ENCODE measurements around the gene RTF2.
"Not testable (repeated sequence)": the region's sequence is repeated elsewhere in the genome, so short reads cannot be mapped to it uniquely, and the experiment has no call there.

The RTF2 gene

GRCh38 chr20:56503916-56504315 lies 35.5 kb downstream of the RTF2 start:
- DNase-seq = no peak

DNA sequence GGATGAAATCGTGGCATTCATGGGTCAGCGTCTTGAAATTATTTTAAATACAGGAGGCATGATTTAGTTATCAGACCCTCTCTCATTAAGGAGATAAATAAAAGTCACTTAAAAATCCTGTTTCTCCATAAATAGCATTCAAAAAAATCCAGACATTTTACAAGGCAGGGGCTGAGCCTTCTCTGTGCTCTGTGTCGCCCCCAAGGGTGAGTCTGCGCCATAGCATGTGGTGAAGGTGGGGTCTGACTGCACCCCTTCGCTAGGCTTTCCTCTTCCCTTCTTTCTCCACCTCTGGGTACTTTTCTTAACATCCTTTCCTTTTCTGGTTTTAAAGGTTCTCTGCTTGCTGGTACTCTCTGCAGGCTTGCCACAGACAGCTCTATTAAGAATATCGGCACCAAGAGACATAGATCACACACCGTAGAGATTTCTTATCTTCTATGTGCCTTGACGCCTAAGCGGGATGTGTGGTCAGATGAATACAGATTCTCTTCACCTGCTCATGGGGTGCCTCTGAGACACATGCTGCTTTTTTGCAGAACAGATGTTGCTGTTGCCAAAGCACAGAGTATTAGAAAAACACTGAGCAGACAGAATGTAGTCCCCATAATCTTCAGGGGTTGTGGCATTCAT lies 36.1 kb downstream of the RTF2 start:
- no peak for DNase-seq

GRCh38 chr20:56506103-56506502 lies 37.7 kb downstream of the RTF2 start:
- DNase-seq = no peak

- no peak for DNase-seq
Measured at GRCh38 chr20:56511926-56512325, 43.5 kb downstream of the RTF2 start.

- no peak for DNase-seq
Measured at GRCh38 chr20:56513161-56514150, 45.0 kb downstream of the RTF2 start.

- no peak for DNase-seq
Measured at GRCh38 chr20:56516631-56517030, 48.2 kb downstream of the RTF2 start.

GRCh38 chr20:56517211-56517610 lies 48.8 kb downstream of the RTF2 start:
- no peak for DNase-seq

GRCh38 chr20:56517641-56518040 lies 49.2 kb downstream of the RTF2 start:
- no peak for DNase-seq

DNA sequence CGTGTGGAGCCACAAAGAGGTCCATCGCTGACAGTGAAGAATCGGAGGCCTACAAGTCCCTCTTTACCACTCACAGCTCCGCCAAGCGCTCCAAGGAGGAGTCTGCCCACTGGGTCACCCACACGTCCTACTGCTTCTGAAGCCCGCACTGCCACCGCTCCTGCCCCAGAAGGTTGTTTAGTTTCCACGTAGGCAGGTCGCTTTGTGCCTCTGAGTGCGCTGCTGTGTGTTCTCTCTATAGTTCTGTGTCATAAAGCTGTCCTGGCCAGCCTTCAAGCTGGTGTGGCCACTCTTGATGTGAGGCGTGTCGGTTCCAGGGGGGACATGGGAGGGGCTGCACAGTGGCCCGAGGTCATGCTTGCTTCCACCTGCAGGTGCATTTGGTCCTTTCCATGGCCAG lies 49.7 kb downstream of the RTF2 start:
- DNase-seq = no peak

- DNase-seq = no peak
Measured at GRCh38 chr20:56518721-56519398, 50.4 kb downstream of the RTF2 start.

DNA sequence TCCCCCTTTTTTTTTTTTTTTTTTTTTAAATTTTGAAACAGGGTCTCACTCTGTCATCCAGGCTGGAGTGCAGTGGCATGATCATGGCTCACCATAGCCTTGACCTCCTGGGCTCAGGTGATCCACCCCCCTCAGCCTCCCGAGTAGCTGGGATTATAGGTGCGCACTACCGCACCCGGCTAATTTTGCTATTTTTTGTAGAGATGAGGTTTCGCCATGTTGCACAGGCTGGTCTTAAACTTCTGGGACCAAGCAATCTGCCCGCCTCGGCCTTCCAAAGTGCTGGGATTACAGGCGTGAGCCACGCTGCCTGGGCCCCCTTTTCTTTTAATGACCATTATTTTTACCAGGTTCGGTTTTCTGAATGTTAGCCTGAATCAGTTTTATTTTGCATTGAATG lies 51.1 kb downstream of the RTF2 start:
- DNase-seq = no peak

- no peak for DNase-seq
Measured at GRCh38 chr20:56520180-56520579, 51.8 kb downstream of the RTF2 start.

DNA sequence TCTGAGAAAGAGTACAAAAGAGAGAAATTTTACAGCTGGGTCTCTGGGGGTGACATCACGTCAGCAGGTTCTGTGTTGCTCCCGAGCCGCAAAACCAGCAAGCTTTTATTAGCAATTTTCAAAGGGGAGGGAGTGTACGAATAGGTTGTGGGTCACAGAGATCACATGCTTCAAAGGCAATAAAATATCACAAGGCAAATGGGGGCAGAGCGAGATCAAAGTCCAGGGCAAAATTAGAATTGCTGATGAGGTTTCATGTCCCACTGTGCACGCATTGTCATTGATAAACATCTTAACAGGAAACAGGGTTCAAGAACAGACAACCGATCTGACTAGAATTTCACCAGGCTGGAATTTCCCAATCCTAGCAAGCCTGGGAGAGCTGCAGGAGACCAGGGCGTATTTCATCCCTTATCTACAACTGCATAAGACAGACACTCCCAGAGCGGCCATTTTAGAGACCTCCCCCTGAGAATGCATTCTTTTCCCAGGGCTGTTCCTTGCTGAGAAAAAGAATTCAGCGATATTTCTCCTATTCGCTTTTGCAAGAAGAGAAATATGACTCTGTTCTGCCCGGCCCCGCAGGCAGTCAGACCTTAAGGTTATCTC lies 52.4 kb downstream of the RTF2 start:
- not testable (repeated sequence) for DNase-seq

- DNase-seq = no peak
Measured at GRCh38 chr20:56522311-56522710, 53.9 kb downstream of the RTF2 start.

DNA sequence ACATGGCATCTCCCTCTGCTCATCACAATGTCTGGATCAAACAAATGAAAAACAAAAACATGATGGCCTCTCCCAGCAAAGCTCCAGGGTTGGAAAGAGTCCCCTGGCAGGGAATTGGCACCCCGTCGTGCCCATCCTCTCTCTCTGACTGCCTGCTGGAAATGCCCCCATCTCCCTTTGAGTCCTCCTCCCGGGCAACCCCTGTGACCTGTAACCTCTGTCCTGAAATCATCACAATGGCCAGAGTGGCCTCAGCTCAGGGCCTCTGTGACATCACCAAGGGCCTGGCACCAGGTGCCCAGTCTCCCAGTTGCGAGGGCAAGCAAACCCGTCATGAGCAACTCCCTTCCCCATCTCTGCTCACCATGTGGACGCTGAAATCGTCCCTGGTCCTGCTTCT lies 56.0 kb downstream of the RTF2 start, which contains the start of gene FAM209A:
FAM209A (plus strand) TSS at position 301 of the 400 bp plus-strand sequence; CDS start at position 366, 65 bp downstream.
- DNase-seq = not testable (repeated sequence)

DNA sequence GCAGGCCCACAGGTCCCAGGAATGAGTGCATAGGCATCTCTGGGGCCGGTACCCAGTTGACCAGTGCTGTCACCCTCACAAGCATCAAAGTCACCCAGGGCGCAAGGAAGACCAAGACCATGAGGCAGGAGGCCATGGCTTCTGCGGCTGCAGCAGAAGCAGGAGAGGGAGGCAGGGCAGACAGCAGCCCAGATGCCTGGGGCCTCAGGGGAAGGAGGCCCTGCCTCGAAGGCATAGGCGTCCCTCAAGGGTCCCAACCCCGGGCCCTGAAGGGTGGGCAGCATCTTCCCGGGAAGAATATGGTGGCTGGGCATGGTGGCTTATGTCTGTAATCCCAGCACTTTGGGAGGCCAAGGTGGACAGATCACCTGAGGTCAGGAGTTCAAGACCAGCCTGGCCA lies 59.1 kb downstream of the RTF2 start:
- no peak for DNase-seq

DNA sequence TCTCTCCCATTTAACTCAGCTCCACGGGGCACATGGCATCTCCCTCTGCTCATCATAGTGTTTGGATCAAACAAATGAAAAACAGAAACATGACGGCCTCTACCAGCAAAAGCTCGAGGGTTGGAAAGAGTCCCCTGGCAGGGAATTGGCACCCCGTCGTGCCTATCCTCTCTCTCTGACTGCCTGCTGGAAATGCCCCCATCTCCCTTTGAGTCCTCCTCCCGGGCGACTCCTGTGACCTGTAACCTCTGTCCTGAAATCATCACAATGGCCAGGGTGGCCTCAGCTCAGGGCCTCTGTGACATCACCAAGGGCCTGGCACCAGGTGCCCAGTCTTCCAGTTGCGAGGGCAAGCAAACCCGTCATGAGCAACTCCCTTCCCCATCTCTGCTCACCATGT lies 64.5 kb downstream of the RTF2 start, which contains the start of gene FAM209B:
FAM209B (plus strand) TSS at position 301 of the 400 bp plus-strand sequence; CDS start at position 397, 96 bp downstream.
- not testable (repeated sequence) for DNase-seq

- no peak for DNase-seq
Measured at GRCh38 chr20:56537997-56538396, 69.6 kb downstream of the RTF2 start.

- peak; percentile 3 for DNase-seq
Measured at GRCh38 chr20:56540415-56540814, 72.0 kb downstream of the RTF2 start.

DNA sequence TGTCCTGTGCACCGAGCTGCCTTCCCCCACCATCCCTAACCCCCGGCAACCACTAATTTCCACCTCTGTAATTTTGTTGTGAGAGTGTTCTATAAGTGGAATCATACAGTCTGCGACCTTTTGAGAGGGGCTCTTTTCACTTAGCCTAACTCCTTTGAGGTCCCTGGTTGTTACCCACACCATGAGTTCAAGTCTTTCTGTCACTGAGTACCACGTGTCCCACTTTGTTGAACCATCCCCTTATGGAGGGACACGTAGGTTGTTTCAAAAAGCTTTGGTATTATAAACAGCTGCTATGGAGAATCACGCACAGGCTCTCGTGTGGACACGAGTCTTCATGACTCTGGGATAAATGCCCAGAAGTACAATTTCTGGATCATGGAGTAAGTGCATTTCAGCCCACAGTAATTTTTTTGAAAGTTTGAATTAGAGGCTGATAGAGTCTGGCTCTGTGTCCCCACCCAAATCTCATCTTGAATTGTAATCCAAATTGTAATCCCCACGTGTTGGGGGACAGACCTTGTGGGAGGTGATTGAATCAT lies 74.1 kb downstream of the RTF2 start:
- DNase-seq = no peak

DNA sequence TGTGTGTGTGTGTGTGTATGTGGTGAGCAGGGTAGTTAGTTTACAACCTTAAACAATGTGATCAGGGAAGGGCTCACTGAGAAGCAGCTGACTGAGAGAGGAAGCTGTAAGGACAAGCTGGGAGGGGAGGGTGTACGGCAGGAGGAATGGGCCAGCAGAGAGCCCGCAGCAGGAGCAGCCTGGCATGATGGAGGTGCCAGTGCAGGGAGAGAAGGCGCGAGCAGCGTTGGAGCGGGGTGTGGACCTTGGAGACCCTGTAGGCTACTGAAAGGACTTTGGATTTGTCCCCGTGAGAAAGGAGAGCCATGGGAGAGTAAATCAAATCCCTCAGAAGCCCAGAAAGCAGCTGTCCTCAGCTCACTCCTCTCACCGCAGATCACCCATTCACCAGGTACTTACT lies 83.1 kb downstream of the RTF2 start:
- no peak for DNase-seq

DNA sequence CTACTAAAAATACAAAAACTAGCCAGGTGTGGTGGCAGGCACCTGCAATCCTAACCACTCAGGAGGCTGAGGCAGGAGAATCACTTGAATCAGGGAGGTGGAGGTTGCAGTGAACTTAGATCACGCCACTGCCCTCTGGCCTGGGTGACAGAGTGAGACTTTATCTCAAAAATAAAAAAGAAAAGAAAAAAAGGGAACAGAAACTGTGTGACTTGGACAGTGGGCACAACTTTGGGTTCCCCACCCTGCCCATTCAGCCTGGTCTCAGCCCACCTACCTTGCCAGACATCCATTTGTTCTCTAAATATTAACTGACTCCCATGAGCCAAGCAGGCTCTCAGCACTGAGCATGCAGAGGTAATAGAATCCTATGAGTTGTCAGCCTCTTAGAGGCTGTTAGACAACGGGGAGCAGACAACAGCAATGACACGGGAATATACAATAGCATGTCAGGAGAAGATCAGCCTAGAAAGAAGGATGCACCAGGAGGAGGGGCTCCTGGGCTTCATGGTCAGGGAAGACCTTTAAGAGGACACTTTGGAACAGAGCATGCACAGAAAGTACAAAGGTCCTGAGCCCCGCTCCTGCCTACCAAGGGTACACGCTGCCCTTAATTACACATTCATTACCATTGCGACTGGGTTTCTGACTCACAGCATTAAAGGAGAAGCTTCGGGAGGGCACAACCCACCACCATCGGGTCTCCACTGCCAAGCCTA lies 84.6 kb downstream of the RTF2 start:
- DNase-seq = no peak

All from fibroblast of skin of abdomen (primary cell).